Measurements from ENCODE around the gene MAST4.

Gene MAST4

DNA sequence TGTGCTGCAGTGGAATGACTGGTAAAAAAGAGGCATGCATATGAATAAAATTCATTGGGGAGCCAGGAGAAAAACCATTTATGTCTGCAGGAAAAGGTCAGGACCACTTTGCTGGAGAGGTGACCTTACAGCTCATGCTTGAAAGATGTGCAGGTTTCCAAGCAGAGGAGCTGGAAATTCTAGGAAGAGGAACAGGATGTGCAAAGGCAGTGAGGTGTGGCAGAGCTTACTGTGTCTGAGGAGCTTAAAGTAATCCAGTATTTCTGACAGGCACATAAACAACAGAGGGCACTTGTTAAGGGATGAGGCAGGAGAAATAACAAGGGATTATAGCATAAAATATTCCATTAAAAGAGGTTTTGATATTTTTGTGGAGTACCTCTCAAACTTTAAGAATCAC lies 397.3 kb downstream of the MAST4 start:
- no peak overlapping the region for H3K27ac ChIP-seq (ENCODE audit: low read length)
- no peak overlapping the region for H3K9ac ChIP-seq (ENCODE audit: low read length)
- no peak overlapping the region for H2AFZ ChIP-seq (ENCODE audit: low read length)
- H3K4me3 ChIP-seq (ENCODE audit: low read length), result no peak overlapping the region
- no peaks in the 10 kb centered on the region for H3K79me2 ChIP-seq (ENCODE audit: low read length)
- no peaks in the 10 kb centered on the region for H3F3A ChIP-seq (ENCODE audit: insufficient read depth, low read length)
- H3K4me2 ChIP-seq (ENCODE audit: low read depth, low read length), result no peak overlapping the region
- H3K36me3 ChIP-seq (replicated peaks; ENCODE audit: insufficient read depth, low read length), result no peaks in the 10 kb centered on the region
- no peak for DNase-seq
- H3K9me3 ChIP-seq (replicated peaks; ENCODE audit: insufficient read depth, low read length), result no peaks in the 10 kb centered on the region
- H4K20me1 ChIP-seq (ENCODE audit: insufficient read depth, low read length), result no peaks in the 10 kb centered on the region
- TF ChIP-seq EZH2 (optimal IDR thresholded peaks at IDR 0.05; ENCODE audit: low read depth, low read length) (no peak), EZH2phosphoT487 (IDR thresholded peaks at IDR 0.05; ENCODE audit: low read length) (no peak)
- TF ChIP-seq, protein P1, sequence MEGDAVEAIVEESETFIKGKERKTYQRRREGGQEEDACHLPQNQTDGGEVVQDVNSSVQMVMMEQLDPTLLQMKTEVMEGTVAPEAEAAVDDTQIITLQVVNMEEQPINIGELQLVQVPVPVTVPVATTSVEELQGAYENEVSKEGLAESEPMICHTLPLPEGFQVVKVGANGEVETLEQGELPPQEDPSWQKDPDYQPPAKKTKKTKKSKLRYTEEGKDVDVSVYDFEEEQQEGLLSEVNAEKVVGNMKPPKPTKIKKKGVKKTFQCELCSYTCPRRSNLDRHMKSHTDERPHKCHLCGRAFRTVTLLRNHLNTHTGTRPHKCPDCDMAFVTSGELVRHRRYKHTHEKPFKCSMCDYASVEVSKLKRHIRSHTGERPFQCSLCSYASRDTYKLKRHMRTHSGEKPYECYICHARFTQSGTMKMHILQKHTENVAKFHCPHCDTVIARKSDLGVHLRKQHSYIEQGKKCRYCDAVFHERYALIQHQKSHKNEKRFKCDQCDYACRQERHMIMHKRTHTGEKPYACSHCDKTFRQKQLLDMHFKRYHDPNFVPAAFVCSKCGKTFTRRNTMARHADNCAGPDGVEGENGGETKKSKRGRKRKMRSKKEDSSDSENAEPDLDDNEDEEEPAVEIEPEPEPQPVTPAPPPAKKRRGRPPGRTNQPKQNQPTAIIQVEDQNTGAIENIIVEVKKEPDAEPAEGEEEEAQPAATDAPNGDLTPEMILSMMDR (IDR thresholded peaks at IDR 0.05; ENCODE audit: low read length), result no peak
- no peaks in the 10 kb centered on the region for H3K27me3 ChIP-seq (replicated peaks; ENCODE audit: insufficient read depth, low read length)
- no peaks in the 10 kb centered on the region for H3K4me1 ChIP-seq (ENCODE audit: low read length)
- no peaks in the 10 kb centered on the region for H3K9me2 ChIP-seq (replicated peaks; ENCODE audit: insufficient read depth, low read length)

DNA sequence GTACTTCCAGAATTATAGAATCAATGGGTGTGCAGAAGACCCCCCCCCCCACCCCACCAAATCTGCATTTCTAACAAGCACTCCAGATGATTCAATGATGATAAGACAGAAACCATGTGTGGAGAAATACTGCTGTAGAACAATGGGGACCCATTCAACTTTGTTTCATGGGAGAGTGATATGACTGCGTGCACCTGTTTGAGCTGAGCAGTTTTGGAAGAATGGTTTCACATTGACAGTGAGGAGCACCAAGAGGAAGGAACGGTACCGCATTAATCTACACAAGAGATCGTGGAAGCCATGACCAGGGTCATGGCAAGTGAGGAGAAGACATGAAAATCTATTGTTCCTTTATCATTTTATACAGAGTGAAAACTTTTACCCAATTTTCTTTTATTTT lies 397.7 kb downstream of the MAST4 start:
- Histone ChIP-seq H4K20me1 (ENCODE audit: insufficient read depth, low read length) (no peaks in the 10 kb centered on the region), H3K79me2 (ENCODE audit: low read length) (no peaks in the 10 kb centered on the region), H2AFZ (ENCODE audit: low read length) (no peak overlapping the region), H3K4me3 (ENCODE audit: low read length) (no peak overlapping the region), H3K27me3 (replicated peaks; ENCODE audit: insufficient read depth, low read length) (no peaks in the 10 kb centered on the region), H3F3A (ENCODE audit: insufficient read depth, low read length) (no peaks in the 10 kb centered on the region), H3K9ac (ENCODE audit: low read length) (no peak overlapping the region), H3K27ac (ENCODE audit: low read length) (no peak overlapping the region), H3K4me2 (ENCODE audit: low read depth, low read length) (no peak overlapping the region), H3K4me1 (ENCODE audit: low read length) (no peaks in the 10 kb centered on the region), H3K36me3 (replicated peaks; ENCODE audit: insufficient read depth, low read length) (no peaks in the 10 kb centered on the region), H3K9me3 (replicated peaks; ENCODE audit: insufficient read depth, low read length) (no peaks in the 10 kb centered on the region), H3K9me2 (replicated peaks; ENCODE audit: insufficient read depth, low read length) (no peaks in the 10 kb centered on the region)
- TF ChIP-seq EZH2phosphoT487 (IDR thresholded peaks at IDR 0.05; ENCODE audit: low read length), result no peak
- no peak for TF ChIP-seq EZH2 (optimal IDR thresholded peaks at IDR 0.05; ENCODE audit: low read depth, low read length)
- TF ChIP-seq, protein P1 (IDR thresholded peaks at IDR 0.05; ENCODE audit: low read length), result no peak
- no peak for DNase-seq

DNA sequence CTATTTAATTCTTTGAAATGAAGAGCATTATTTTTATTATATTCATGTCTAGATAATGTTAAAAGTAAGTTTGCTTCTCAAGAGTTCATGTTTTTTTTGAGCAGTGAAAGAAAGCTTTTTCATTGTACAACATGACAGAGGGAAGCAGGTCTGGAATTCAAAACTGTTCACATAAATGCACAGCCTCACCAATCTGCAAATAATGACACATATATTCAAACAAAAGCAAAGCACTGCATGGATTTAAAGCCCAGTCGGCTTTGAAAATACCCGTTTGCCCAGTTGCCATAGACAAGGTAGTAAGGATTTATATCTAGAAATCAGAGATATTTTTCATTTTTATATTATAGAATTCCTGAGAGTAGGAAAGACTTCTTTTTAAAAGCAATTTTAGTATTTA lies 398.6 kb downstream of the MAST4 start:
- Histone ChIP-seq H2AFZ (ENCODE audit: low read length) (no peak overlapping the region), H3K27ac (ENCODE audit: low read length) (no peak overlapping the region), H3K79me2 (ENCODE audit: low read length) (no peaks in the 10 kb centered on the region), H3K9me3 (replicated peaks; ENCODE audit: insufficient read depth, low read length) (no peaks in the 10 kb centered on the region), H3K27me3 (replicated peaks; ENCODE audit: insufficient read depth, low read length) (no peaks in the 10 kb centered on the region), H3K4me3 (ENCODE audit: low read length) (no peak overlapping the region), H3K9me2 (replicated peaks; ENCODE audit: insufficient read depth, low read length) (no peaks in the 10 kb centered on the region), H3K4me2 (ENCODE audit: low read depth, low read length) (no peak overlapping the region), H3K4me1 (ENCODE audit: low read length) (no peaks in the 10 kb centered on the region), H3K36me3 (replicated peaks; ENCODE audit: insufficient read depth, low read length) (no peaks in the 10 kb centered on the region), H4K20me1 (ENCODE audit: insufficient read depth, low read length) (no peaks in the 10 kb centered on the region), H3F3A (ENCODE audit: insufficient read depth, low read length) (no peaks in the 10 kb centered on the region), H3K9ac (ENCODE audit: low read length) (no peak overlapping the region)
- TF ChIP-seq EZH2phosphoT487 (IDR thresholded peaks at IDR 0.05; ENCODE audit: low read length) (no peak), EZH2 (optimal IDR thresholded peaks at IDR 0.05; ENCODE audit: low read depth, low read length) (no peak)
- TF ChIP-seq, protein P1 (IDR thresholded peaks at IDR 0.05; ENCODE audit: low read length), result no peak
- DNase-seq, result no peak

Data from MM.1S (cell line).